GM18499 (cell line): ENCODE data around the gene NEDD8.
A peak's percentile ranks its signal among the peaks of the same experiment; 100 is the strongest.
"Not testable (repeated sequence)": the region's sequence is repeated elsewhere in the genome, so short reads cannot be mapped to it uniquely, and the experiment has no call there.

Source experiments
- ATAC-seq: cut with Tn5 transposase; IDR thresholded peaks from one replicate; pipeline ENCODE4 v1.9.1; 2021; ENCODE audit warnings: moderate number of reproducible peaks; ENCODE audit not compliant: insufficient read depth, unreplicated experiment

NEDD8 gene

DNA sequence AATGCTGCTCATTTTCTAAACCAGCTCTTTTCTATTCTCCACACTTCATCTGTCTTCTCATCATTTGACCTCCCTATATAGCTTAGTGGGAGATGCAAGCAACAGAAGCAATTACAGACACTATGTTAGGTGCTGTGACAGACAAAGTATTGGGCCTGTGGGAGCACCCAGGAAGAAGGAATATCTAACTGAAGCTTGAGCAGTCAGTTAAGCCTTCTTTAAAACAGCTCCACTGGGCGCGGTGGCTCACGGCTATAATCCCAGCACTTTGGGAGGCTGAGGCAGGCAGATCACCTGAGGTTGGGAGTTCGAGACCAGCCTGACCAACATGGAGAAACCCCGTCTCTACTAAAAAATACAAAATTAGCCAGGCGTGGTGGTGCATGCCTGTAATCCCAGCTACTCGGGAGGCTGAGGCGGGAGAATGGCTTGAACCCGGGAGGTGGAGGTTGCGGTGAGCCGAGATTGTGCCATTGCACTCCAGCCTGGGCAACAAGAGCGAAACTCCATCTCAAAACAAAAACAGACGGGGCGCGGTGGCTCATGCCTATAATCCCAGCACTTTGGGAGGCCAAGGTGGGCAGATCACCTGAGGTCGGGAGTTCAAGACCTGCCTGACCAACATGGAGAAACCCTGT lies 28.8 kb downstream of the NEDD8 start:
- not testable (repeated sequence) for ATAC-seq

DNA sequence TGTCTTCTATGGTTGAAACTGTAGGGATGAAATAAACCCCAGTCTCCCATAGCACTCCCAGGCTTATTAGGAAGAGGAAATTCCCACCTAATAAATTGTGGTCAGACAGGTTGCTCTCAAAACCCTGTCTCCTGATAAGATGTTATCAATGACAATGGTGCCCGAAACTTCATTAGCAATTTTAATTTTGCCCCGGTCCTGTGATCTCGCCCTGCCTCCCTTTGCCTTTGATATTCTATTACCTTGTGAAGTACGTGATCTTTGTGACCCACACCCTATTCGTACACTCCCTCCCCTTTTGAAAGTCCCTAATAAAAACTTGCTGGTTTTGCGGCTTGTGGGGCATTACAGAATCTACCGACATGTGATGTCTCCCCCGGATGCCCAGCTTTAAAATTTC lies 29.6 kb downstream of the NEDD8 start:
- ATAC-seq, result not testable (repeated sequence)

GRCh38 chr14:24198814-24199524 lies 33.2 kb downstream of the NEDD8 start:
- ATAC-seq, result no peak

DNA sequence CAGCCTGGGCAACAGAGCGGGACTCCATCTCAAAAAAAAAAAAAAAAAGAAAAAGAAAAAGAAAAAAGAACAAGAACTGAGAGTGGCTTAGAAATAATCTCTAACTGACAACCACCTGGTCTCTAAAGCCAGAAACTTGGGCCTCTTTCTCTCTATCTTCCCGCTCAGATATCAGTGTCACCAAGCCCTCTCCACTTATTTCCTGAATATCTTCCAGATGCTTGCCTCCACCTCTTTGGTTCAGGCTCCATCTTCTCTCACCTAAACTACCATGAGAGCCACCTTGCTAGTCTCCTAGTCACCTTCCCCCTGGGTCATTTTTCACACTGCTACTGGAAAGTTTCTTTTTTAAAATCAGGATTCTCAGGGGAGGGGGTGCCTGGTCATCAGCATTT lies 35.1 kb downstream of the NEDD8 start:
- no peak for ATAC-seq

DNA sequence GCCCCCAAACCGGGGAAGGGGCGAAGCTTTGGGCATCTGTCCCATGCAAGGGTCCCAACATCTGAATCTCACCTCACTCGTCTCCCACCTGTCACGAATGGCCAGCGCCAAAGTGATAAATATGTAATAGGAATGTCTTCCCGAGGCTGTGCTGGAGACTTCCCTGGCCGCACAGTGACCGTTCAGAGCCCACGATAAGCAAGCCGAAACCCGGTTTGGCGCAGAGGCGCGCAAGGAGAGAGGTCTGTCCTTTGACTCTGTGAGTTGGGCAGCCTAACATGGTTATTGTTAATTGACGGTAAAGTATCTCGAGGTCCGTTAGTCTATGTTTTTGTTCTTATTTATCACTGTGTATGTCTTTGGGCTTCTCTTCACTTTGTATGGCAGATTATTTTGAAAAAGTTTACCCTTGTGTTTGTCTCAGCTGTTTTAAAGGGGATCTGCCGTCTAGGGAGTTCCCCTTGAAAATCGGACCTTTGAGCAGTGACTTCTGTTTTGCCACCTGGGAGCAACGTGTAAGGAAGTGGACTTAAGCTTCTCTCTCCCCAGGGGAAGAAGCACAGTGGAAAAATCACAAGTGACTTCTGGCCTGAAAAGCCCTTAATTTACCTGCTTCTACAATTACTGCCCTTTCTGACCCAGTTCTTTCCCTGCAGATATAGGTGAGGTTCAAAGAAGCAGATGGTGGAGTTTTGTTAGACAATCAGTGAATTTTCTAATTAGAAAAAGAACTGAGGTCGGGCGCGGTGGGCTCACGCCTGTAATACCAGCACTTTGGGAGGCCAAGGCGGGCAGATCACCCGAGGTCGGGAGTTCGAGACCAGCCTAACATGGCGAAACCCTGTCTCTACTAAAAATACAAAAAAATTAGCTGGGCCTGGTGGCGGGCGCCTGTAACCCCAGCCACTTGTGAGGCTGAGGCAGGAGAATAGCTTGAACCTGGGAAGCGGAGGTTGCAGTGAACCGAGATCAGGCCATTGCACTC lies 35.8 kb downstream of the NEDD8 start:
- ATAC-seq, result no peak

DNA sequence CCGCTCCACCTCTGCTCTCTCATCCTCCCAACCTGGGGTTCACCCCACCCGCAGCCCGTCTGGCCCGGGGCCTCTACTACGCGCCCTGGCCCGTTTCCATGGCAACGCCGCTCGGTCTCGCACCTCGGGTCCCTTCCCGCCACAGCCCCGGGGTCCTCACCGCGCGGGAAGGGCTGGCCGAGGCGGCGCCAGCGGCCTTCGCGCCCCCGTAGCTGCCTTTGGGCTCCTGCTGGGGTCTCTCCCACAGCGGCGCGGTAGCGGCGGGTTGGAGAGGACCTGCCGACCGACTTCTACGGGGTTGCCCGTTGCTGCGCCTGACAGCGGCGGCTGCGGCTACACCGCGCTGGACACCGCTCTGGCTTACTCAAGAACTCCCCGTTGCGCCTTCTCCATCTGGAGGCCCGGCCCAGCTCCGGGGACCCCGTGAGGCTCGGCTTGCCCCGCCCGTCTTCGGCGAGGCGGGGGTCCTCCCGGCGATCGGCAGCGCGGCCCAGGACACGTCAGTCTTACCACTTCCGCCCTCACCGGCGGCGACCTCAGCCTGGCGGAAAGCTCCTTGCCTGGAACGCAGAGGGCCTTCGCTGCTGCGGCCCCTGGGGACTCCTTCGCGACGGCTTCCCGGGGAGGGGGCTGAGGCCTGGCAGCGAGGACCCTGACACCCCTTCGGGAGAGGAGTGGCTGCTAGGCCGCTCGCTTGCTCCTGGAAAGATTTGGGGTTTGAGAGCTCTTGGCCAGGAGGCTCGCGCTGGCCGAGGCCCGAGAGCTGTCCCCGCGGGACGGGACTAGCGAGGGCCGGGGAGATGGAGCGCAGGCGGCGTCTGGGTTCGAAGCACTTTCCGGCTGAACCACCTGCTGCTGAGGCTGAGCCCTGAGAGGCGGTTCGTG lies 36.7 kb downstream of the NEDD8 start, which contains the start of gene TM9SF1:
Gene TM9SF1 (minus strand): TSS at position 256 of the 885 bp plus-strand sequence. CDS start 422 bp downstream, outside the sequence.
- ATAC-seq, result peak; percentile 73

DNA sequence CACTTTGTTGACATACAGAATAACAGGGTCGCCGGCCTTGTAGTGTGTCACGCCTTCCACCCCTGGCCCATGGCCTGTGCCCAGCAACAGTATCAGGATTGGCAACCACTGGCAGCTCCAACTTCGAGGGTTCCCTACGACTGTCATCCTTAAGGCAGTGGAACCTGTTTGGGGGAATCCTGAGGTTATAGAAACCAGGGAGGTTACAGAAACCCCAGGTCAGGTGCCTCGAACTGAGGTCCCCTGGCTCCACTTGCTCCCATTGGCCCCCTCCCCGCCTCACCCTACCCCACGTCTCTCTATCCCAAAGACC lies 37.3 kb downstream of the NEDD8 start:
- no peak for ATAC-seq

DNA sequence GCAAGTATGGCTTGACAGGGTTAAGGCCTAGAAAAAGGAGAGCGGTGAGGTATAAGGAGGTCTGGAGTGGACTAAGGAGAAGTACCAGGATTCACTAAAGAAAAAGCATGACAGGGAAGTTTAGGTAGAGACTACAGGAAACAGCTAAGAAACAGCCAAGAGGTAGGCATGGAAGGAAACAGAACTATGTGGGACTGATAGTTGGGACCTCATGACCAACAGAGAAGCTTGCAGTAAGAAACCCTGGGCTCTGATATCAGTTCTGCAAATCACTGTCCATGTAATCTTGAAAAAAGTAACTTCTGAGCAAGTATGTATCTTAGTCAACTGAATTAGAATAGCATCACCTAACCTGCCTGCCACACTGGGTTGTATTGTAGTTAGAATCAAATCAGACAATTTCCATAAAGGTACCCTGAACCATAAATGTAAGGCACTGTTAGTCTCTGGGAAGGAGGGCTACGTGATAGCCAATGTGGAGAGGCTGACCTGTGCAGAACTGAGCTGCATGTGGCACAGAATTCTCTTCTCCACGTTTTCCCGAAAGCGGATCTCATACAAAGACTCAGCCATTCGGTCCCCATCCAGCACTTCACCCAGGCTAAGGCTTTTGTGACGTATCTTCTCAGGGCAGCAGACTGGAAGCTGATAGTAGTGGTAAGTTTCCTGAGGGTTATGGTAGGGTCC lies 37.8 kb downstream of the NEDD8 start:
- no peak for ATAC-seq

DNA sequence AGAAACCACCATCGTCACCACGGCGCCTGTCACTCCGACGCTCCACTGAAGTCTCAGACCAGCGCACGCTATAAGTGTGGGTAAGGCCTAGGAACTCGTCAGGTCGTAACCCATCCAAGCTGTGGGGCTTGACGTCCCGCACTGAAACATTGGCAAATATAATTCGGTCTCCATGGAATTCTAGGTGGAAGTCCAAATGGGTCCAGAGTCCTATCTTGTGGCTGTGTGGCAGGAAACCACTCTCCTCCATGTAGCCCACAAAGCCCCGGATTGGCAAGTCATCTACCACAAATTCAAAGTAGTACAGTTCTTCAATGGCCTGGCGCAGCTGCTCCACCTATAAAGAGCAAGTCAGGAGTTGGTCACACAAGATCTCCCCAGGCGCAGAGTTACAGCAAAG lies 39.2 kb downstream of the NEDD8 start:
- no peak for ATAC-seq

GRCh38 chr14:24190416-24190815 lies 41.8 kb downstream of the NEDD8 start:
- ATAC-seq, result no peak

DNA sequence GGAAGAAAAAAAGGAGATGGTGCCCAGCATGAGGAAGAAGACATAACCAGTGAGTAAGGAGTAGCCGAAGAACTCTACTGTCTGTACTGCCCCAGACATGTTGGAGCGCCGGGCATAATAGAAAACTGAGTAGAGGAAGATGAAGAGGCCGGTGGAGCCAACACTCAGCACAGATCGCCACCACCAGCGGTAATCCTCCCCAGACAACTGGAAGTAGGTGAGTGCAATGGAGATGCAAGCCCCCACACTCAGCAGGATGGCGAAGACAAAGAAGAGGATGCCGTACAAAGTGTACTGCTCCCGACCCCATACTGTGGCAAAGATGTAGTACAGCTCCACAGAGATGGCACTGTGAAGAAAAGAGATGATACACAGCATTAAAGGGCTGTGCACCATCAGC lies 42.7 kb downstream of the NEDD8 start:
- ATAC-seq, result no peak

- ATAC-seq, result no peak
Observed at GRCh38 chr14:24189059-24189375, 43.1 kb downstream of the NEDD8 start.

DNA sequence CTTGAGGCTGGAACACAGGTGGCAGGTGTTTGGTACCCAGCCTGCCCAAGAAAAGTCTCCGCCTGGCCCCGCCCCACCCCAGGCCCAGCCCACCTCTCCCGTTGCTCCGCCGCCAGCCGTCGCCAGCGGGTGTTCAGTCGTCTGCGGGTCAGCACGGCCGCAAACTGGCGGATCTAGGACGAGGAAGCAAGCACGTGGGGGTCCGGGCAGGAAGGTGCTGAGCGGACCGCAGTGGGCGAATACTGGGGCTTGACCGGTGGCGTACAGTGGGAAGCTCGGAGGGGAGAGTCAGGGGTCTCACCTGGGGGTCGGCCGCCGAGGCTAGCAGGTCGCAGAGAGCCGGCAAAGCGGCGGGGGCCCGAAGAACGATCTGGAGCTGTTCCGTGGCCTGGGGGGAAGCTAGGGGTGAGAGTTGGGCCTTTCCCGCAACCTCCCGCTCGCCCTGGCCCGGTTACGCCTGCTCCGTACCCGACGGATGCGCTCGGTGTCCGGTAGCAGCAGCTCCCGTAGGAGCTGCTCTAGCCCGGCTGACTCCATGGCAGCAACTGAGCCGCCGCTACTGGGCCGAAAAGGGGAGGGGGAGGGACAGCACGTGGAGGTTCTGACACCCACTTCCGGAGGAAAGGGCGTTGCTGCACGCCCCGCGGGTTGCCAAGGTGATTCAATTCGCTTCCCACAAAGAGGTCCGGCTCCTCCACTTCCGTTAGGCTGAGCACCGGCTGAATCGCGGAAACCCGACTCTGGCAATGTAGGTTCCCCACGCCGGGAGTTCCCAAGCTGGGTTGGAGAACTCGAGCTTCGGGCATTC lies 43.7 kb downstream of the NEDD8 start, which contains the start of gene IPO4:
Gene IPO4 (minus strand): TSS at position 566 of the 808 bp plus-strand sequence. CDS start 29 bp downstream, at position 537.
- ATAC-seq, result peak; percentile 55

- ATAC-seq, result no peak
Observed at GRCh38 chr14:24187539-24187915, 44.6 kb downstream of the NEDD8 start.

GRCh38 chr14:24186831-24187538 lies 45.2 kb downstream of the NEDD8 start:
- no peak for ATAC-seq

DNA sequence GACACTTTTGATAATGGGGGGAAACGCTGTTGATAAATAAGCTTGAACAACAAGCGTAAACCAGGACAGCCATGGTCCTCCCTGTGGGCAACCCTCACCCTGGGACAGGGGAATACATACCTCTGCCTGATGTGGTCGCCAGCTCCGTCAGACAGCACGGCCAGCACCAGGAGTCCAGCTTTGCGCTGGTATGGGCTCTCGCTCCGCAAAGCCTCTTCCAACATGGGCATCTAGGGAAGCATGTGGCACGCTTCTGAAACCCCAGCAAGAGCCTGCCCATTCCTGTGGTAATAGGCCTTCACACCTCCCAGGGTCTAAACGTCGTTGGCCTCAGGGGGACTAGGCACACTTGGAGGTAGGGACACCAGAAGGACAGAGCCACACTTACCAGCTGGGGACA lies 46.4 kb downstream of the NEDD8 start:
- ATAC-seq, result no peak

GRCh38 chr14:24185026-24185425 lies 47.1 kb downstream of the NEDD8 start:
- ATAC-seq, result no peak
